ENCODE measurements around the gene COL15A1.

Gene COL15A1

GRCh38 chr9:98916660-98917059 is 27.0 kb upstream of the COL15A1 start:
- no peak for DNase-seq (ENCODE audit: low read depth in 2 of 2)

GRCh38 chr9:98917746-98918487 is 25.8 kb upstream of the COL15A1 start:
- DNase-seq (ENCODE audit: low read depth in 2 of 2) = no peak

GRCh38 chr9:98921732-98922131 is 22.0 kb upstream of the COL15A1 start:
- DNase-seq (ENCODE audit: low read depth in 2 of 2) = no peak

- no peak for DNase-seq (ENCODE audit: low read depth in 2 of 2)
Measured at GRCh38 chr9:98922721-98923435, 20.8 kb upstream of the COL15A1 start.

GRCh38 chr9:98923451-98924123 is 20.1 kb upstream of the COL15A1 start:
- no peak for DNase-seq (ENCODE audit: low read depth in 2 of 2)

GRCh38 chr9:98924946-98925820 is 18.5 kb upstream of the COL15A1 start:
- DNase-seq (ENCODE audit: low read depth in 2 of 2) = no peak

GRCh38 chr9:98925956-98926355 is 17.8 kb upstream of the COL15A1 start:
- DNase-seq (ENCODE audit: low read depth in 2 of 2) = no peak

GRCh38 chr9:98927724-98928123 is 16.0 kb upstream of the COL15A1 start:
- no peak for DNase-seq (ENCODE audit: low read depth in 2 of 2)

- no peak for DNase-seq (ENCODE audit: low read depth in 2 of 2)
Measured at GRCh38 chr9:98929071-98929470, 14.6 kb upstream of the COL15A1 start.

- no peak for DNase-seq (ENCODE audit: low read depth in 2 of 2)
Measured at GRCh38 chr9:98929895-98930341, 13.8 kb upstream of the COL15A1 start.

GRCh38 chr9:98930792-98931191 is 12.9 kb upstream of the COL15A1 start:
- no peak for DNase-seq (ENCODE audit: low read depth in 2 of 2)

- DNase-seq (ENCODE audit: low read depth in 2 of 2) = no peak
Measured at GRCh38 chr9:98931600-98932389, 11.9 kb upstream of the COL15A1 start.

- DNase-seq (ENCODE audit: low read depth in 2 of 2) = no peak
Measured at GRCh38 chr9:98933185-98933584, 10.5 kb upstream of the COL15A1 start.

GRCh38 chr9:98933890-98934289 is 9.8 kb upstream of the COL15A1 start:
- no peak for DNase-seq (ENCODE audit: low read depth in 2 of 2)

GRCh38 chr9:98935071-98935505 is 8.6 kb upstream of the COL15A1 start:
- no peak for DNase-seq (ENCODE audit: low read depth in 2 of 2)

- no peak for DNase-seq (ENCODE audit: low read depth in 2 of 2)
Measured at GRCh38 chr9:98940276-98940675, 3.4 kb upstream of the COL15A1 start.

GRCh38 chr9:98941946-98942523 is 1.7 kb upstream of the COL15A1 start:
- DNase-seq (ENCODE audit: low read depth in 2 of 2) = no peak

- DNase-seq (ENCODE audit: low read depth in 2 of 2) = no peak
Measured at GRCh38 chr9:98942906-98943681, 613 bp upstream of the COL15A1 start.

GRCh38 chr9:98944057-98944733 is 488 bp downstream of the COL15A1 start:
- no peak for DNase-seq (ENCODE audit: low read depth in 2 of 2)
